Stimulated activated CD8-positive, alpha-beta memory T cell treated with anti-CD3 and anti-CD28 coated beads, Interleukin-7, amount 100 ng/mL, for 4 hours (primary cell): ENCODE measurements around the gene C2orf78.
"Not testable (repeated sequence)": the region's sequence is repeated elsewhere in the genome, so short reads cannot be mapped to it uniquely, and the experiment has no call there.

Experiments used
- DNase-seq, 2 donors: peaks; one replicate each; pipeline ENCODE4 v3.0.0-alpha.2; 2020; ENCODE audit warnings: low read depth in 2 of 2

The C2orf78 gene

GRCh38 chr2:73783883-73784282 lies at the start of gene C2orf78:
Gene C2orf78, plus strand, starts transcription at chr2:73784183. Its CDS starts 127 bp downstream, at chr2:73784310.
- DNase-seq, result not testable (repeated sequence)

GRCh38 chr2:73736378-73736777 lies 47.6 kb upstream of the C2orf78 start:
- DNase-seq, result no peak

GRCh38 chr2:73736855-73737779 lies 46.9 kb upstream of the C2orf78 start, which contains the start of gene TPRKB:
Gene TPRKB, minus strand, starts transcription at chr2:73737345. Its CDS starts 2,776 bp downstream, at chr2:73734569.
- peak; percentile 92 to 93 for DNase-seq

GRCh38 chr2:73739101-73739500 lies 44.9 kb upstream of the C2orf78 start:
- DNase-seq, result no peak

GRCh38 chr2:73740767-73741166 lies 43.2 kb upstream of the C2orf78 start:
- no peak for DNase-seq

GRCh38 chr2:73746015-73746876 lies 37.7 kb upstream of the C2orf78 start:
- DNase-seq, result no peak

- DNase-seq, result no peak
These were observed 37.1 kb upstream of the C2orf78 start for GRCh38 chr2:73746877-73747208.

GRCh38 chr2:73749314-73749713 lies 34.7 kb upstream of the C2orf78 start:
- DNase-seq, result no peak

- not testable (repeated sequence) for DNase-seq
These were observed 29.7 kb upstream of the C2orf78 start for GRCh38 chr2:73754332-73754731.

GRCh38 chr2:73759285-73759764 lies 24.7 kb upstream of the C2orf78 start:
- no peak for DNase-seq

- no peak for DNase-seq
These were observed 24.1 kb upstream of the C2orf78 start for GRCh38 chr2:73759904-73760303.

- DNase-seq, result no peak
These were observed 21.4 kb upstream of the C2orf78 start for GRCh38 chr2:73762571-73762970.

GRCh38 chr2:73764945-73765344 lies 19.0 kb upstream of the C2orf78 start:
- no peak for DNase-seq

GRCh38 chr2:73766349-73766748 lies 17.6 kb upstream of the C2orf78 start:
- no peak for DNase-seq

- DNase-seq, result no peak
These were observed 17.0 kb upstream of the C2orf78 start for GRCh38 chr2:73766994-73767393.

GRCh38 chr2:73770725-73771124 lies 13.3 kb upstream of the C2orf78 start:
- DNase-seq, result no peak

GRCh38 chr2:73772819-73773218 lies 11.2 kb upstream of the C2orf78 start:
- DNase-seq, result no peak

GRCh38 chr2:73776381-73776780 lies 7.6 kb upstream of the C2orf78 start:
- no peak for DNase-seq

- DNase-seq, result no peak
These were observed 7.0 kb upstream of the C2orf78 start for GRCh38 chr2:73776869-73777519.

- DNase-seq, result not testable (repeated sequence)
These were observed 5.0 kb upstream of the C2orf78 start for GRCh38 chr2:73778867-73779466.

GRCh38 chr2:73779467-73780236 lies 4.3 kb upstream of the C2orf78 start, which contains the start of gene DUSP11:
Gene DUSP11, minus strand, starts transcription at chr2:73780103. Its CDS starts 129 bp downstream, at chr2:73779974.
- peak; percentile 90 to 95 for DNase-seq
